Mucosa of rectum (tissue), 2 donors: Measurements from ENCODE around the gene HMG20B.

Source experiments
- H3K27ac ChIP-seq, 2 donors: one replicate each; pipeline ENCODE4 v1.7.0; 2013; ENCODE audit warnings: inconsistent platforms in 2 of 2, low read depth in 2 of 2, low read length in 2 of 2
- H3K27me3 ChIP-seq, 2 donors: one replicate each; pipeline ENCODE4 v1.7.0; 2013; ENCODE audit warnings: low read length in 2 of 2; ENCODE audit not compliant: control insufficient read depth in 2 of 2, insufficient read depth in 2 of 2
- H3K36me3 ChIP-seq, 2 donors: one replicate each; pipeline ENCODE4 v1.7.0; 2013; ENCODE audit warnings: low read length in 2 of 2; ENCODE audit not compliant: control insufficient read depth in 2 of 2, insufficient read depth in 2 of 2
- H3K4me1 ChIP-seq, 2 donors: one replicate each; pipeline ENCODE4 v1.7.0; 2013; ENCODE audit warnings: low read length in 2 of 2, mild to moderate bottlenecking in 1 of 2; ENCODE audit not compliant: control insufficient read depth in 2 of 2, insufficient read depth in 2 of 2
- H3K4me3 ChIP-seq, 2 donors: one replicate each; pipeline ENCODE4 v1.7.0; 2013; ENCODE audit warnings: low read length in 2 of 2
- H3K9ac ChIP-seq, 2 donors: one replicate each; pipeline ENCODE4 v1.7.0; 2013; ENCODE audit warnings: low read length in 2 of 2, low read depth in 1 of 2, mild to moderate bottlenecking in 1 of 2
- H3K9me3 ChIP-seq, 2 donors: one replicate each; pipeline ENCODE4 v1.7.0; 2013; ENCODE audit warnings: low read length in 2 of 2; ENCODE audit not compliant: control insufficient read depth in 2 of 2
- donor health status: healthy.
- donor health status: Normal muscosa, but diverticular disease.

The HMG20B gene

GRCh38 chr19:3530389-3530788 lies 42.4 kb upstream of the HMG20B start:
- Histone ChIP-seq H3K36me3 (peaks cover 46 to 58% of the 10 kb centered on the region in 2 donors), H3K27ac (no peak overlapping the region), H3K9me3 (no peaks in the 10 kb centered on the region), H3K27me3 (no peaks in the 10 kb centered on the region), H3K4me3 (no peak overlapping the region), H3K9ac (no peak overlapping the region), H3K4me1 (no peaks in the 10 kb centered on the region)

GRCh38 chr19:3531716-3532115 lies 41.0 kb upstream of the HMG20B start:
- H3K27ac ChIP-seq = no peak overlapping the region
- no peak overlapping the region for H3K4me3 ChIP-seq
- H3K9me3 ChIP-seq = no peaks in the 10 kb centered on the region
- no peak overlapping the region for H3K9ac ChIP-seq
- H3K36me3 ChIP-seq = peaks cover 47 to 57% of the 10 kb centered on the region in 2 donors
- H3K27me3 ChIP-seq = no peaks in the 10 kb centered on the region
- H3K4me1 ChIP-seq = no peaks in the 10 kb centered on the region

DNA sequence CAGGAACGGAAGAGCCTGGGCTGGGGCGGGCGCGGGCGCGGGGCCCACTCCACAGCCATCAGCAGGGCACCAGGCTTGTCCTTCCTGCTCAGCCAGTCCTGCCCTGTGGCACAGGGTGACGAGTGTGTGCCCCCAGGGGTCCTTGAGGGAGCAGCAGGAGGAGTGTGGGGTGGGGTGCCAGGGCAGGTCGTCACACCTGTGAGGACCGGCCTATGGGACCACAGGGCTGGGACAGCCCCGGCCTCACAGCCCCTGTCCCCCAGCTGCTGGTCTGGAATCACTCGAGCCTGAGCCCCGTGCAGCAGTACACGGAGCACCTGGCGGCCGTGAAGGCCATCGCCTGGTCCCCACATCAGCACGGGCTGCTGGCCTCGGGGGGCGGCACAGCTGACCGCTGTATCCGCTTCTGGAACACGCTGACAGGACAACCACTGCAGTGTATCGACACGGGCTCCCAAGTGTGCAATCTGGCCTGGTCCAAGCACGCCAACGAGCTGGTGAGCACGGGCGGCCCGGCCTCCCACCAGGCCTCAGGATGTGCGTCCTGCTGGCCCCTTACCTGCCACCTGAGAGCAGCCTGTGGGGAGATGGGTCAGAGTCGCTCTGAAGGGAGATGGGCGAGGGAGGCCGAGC lies 40.5 kb upstream of the HMG20B start:
- H3K27ac ChIP-seq = no peak overlapping the region
- H3K4me1 ChIP-seq = no peaks in the 10 kb centered on the region
- no peak overlapping the region for H3K9ac ChIP-seq
- no peak overlapping the region for H3K4me3 ChIP-seq
- peaks cover 41 to 51% of the 10 kb centered on the region in 2 donors for H3K36me3 ChIP-seq
- H3K27me3 ChIP-seq = no peaks in the 10 kb centered on the region
- no peaks in the 10 kb centered on the region for H3K9me3 ChIP-seq

GRCh38 chr19:3533033-3533432 lies 39.7 kb upstream of the HMG20B start:
- no peaks in the 10 kb centered on the region for H3K9me3 ChIP-seq
- no peaks in the 10 kb centered on the region for H3K27me3 ChIP-seq
- no peaks in the 10 kb centered on the region for H3K4me1 ChIP-seq
- H3K9ac ChIP-seq = no peak overlapping the region
- no peak overlapping the region for H3K4me3 ChIP-seq
- H3K36me3 ChIP-seq = peaks cover 36 to 46% of the 10 kb centered on the region in 2 donors
- H3K27ac ChIP-seq = no peak overlapping the region

DNA sequence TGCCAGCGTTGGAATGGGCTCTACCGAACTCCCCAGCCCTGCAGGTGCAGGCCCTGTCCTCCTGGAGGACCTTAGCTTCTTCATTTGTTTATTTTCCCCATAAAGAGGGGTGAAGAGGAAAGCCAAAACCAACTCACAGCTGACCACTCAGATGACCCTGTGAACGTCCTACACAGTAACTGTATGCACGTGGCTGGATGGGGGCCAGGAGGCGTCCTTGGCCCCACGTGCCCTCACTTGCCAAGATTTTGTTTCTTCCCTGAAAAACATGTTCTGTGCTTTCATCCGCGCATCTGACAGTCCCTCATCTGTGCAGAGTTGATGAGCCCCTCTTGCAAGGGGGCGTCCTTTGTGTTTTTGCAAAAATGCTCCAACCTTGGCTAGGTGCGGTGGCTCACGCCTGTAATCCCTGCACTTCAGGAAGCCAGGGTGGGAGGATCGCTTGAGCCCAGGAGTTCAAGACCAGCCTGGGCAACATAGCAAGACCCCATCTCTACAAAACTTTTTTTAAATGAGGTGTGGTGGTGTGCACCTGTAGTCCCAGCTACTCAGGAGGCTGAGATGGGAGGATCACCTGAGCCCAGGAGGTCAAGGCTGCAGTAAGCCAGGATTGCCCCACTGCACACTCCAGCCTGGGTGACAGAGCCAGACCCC lies 39.1 kb upstream of the HMG20B start:
- Histone ChIP-seq H3K9me3 (no peaks in the 10 kb centered on the region), H3K27me3 (no peaks in the 10 kb centered on the region), H3K27ac (no peak overlapping the region), H3K4me3 (no peak overlapping the region), H3K36me3 (peaks cover 32 to 46% of the 10 kb centered on the region in 2 donors), H3K9ac (no peak overlapping the region), H3K4me1 (no peaks in the 10 kb centered on the region)

GRCh38 chr19:3534375-3535234 lies 38.1 kb upstream of the HMG20B start:
- Histone ChIP-seq H3K27me3 (no peaks in the 10 kb centered on the region), H3K36me3 (peaks cover 32 to 46% of the 10 kb centered on the region in 2 donors), H3K9ac (no peak overlapping the region), H3K9me3 (no peaks in the 10 kb centered on the region), H3K4me3 (no peak overlapping the region), H3K27ac (no peak overlapping the region), H3K4me1 (no peaks in the 10 kb centered on the region)

DNA sequence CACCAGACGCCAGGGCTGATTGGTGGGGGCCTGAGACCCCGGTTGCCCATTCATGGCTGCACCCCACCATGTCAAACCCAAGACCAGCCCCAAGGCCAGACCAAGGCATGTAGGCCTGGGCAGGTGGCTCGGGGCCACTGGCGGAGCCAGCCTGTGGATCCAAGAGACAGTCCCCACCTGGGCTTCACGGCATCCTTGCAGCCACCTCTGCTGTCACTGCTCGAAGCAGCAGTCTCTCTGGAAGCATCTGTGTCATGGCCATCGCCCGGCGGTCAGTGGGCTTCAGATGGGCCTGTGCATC lies 37.6 kb upstream of the HMG20B start:
- Histone ChIP-seq H3K27ac (no peak overlapping the region), H3K9ac (no peak overlapping the region), H3K4me3 (no peak overlapping the region), H3K9me3 (no peaks in the 10 kb centered on the region), H3K4me1 (no peaks in the 10 kb centered on the region), H3K36me3 (peaks cover 32 to 46% of the 10 kb centered on the region in 2 donors), H3K27me3 (no peaks in the 10 kb centered on the region)

DNA sequence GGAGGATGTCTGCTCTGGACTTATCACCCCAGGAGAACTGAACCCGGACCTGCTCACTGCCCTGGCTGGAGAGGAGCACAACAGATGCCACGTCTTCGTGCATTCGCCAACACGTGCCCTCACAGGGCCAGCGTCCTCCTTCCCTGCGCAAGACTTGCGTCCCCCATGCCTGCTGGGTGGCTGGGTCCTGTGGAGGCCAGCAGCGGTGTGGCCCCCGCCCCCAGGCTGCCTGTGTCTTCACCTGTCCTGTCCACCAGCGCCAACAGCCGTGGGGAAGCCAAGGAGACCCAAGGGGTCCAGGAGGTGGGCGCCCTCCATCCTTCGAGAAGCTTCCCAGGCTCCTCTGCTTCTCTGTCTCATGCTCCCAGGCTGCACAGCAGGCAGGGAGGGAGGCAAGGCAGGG lies 37.2 kb upstream of the HMG20B start:
- no peaks in the 10 kb centered on the region for H3K4me1 ChIP-seq
- peaks cover 32 to 44% of the 10 kb centered on the region in 2 donors for H3K36me3 ChIP-seq
- H3K27ac ChIP-seq = no peak overlapping the region
- H3K4me3 ChIP-seq = no peak overlapping the region
- no peaks in the 10 kb centered on the region for H3K9me3 ChIP-seq
- no peak overlapping the region for H3K9ac ChIP-seq
- no peaks in the 10 kb centered on the region for H3K27me3 ChIP-seq

DNA sequence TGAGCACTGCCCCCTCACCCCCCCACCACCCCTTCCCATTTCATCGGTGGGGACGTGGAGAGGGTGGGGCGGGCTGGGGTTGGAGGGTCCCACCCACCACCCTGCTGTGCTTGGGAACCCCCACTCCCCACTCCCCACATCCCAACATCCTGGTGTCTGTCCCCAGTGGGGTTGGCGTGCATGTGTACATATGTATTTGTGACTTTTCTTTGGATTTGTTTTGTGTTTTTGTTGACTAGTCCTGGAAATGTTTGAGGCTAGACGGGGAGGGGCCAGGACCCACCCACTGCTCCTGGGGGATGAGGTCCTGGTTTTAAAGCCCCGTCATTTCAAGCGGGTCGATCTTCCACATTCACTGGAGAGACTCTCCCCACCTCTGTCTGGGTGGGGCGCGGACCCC lies 36.8 kb upstream of the HMG20B start:
- Histone ChIP-seq H3K27ac (no peak overlapping the region), H3K27me3 (no peaks in the 10 kb centered on the region), H3K9me3 (no peaks in the 10 kb centered on the region), H3K4me1 (no peaks in the 10 kb centered on the region), H3K9ac (no peak overlapping the region), H3K36me3 (peaks cover 32 to 41% of the 10 kb centered on the region in 2 donors), H3K4me3 (no peak overlapping the region)

- Histone ChIP-seq H3K36me3 (peaks cover 32 to 39% of the 10 kb centered on the region in 2 donors), H3K9me3 (no peaks in the 10 kb centered on the region), H3K27ac (no peak overlapping the region), H3K4me3 (no peak overlapping the region), H3K27me3 (no peaks in the 10 kb centered on the region), H3K9ac (no peak overlapping the region), H3K4me1 (no peaks in the 10 kb centered on the region)
Measured at GRCh38 chr19:3536429-3537100, 36.2 kb upstream of the HMG20B start.
